ENCODE results near the gene OR51L1.
"Not testable (repeated sequence)": the region's sequence is repeated elsewhere in the genome, so short reads cannot be mapped to it uniquely, and the experiment has no call there.

OR51L1 gene

GRCh38 chr11:4994551-4994950, at the start of gene OR51L1:
Gene OR51L1, plus strand, starts transcription at chr11:4994851. Its CDS starts 4,132 bp downstream, at chr11:4998983.
- no peak for DNase-seq (ENCODE audit: low spot score)

GRCh38 chr11:4947505-4947904, 47.1 kb upstream of the OR51L1 start, which contains the start of gene OR51A4:
Gene OR51A4, minus strand, starts transcription at chr11:4947605. Its CDS starts 505 bp downstream, at chr11:4947100.
- no peak for DNase-seq (ENCODE audit: low spot score)

GRCh38 chr11:4955613-4956012, 39.0 kb upstream of the OR51L1 start, which contains the start of gene OR51A2:
Gene OR51A2, minus strand, starts transcription at chr11:4955713. Its CDS starts 0 bp downstream, at chr11:4955713.
- DNase-seq (ENCODE audit: low spot score), result not testable (repeated sequence)

GRCh38 chr11:4957396-4957795, 37.3 kb upstream of the OR51L1 start:
- no peak for DNase-seq (ENCODE audit: low spot score)

- DNase-seq (ENCODE audit: low spot score), result no peak
Measured at GRCh38 chr11:4960877-4961276, 33.8 kb upstream of the OR51L1 start.

- DNase-seq (ENCODE audit: low spot score), result no peak
Measured at GRCh38 chr11:4962816-4963215, 31.8 kb upstream of the OR51L1 start.

- no peak for DNase-seq (ENCODE audit: low spot score)
Measured at GRCh38 chr11:4975436-4975835, 19.2 kb upstream of the OR51L1 start.

GRCh38 chr11:4979036-4979435, 15.6 kb upstream of the OR51L1 start:
- no peak for DNase-seq (ENCODE audit: low spot score)

- DNase-seq (ENCODE audit: low spot score), result no peak
Measured at GRCh38 chr11:4982678-4983077, 12.0 kb upstream of the OR51L1 start.

- no peak for DNase-seq (ENCODE audit: low spot score)
Measured at GRCh38 chr11:4983841-4984240, 10.8 kb upstream of the OR51L1 start.

GRCh38 chr11:4991060-4991459, 3.6 kb upstream of the OR51L1 start:
- no peak for DNase-seq (ENCODE audit: low spot score)

- DNase-seq (ENCODE audit: low spot score), result no peak
Measured at GRCh38 chr11:5004424-5005274, 10.0 kb downstream of the OR51L1 start.

- DNase-seq (ENCODE audit: low spot score), result no peak
Measured at GRCh38 chr11:5007561-5007960, 12.9 kb downstream of the OR51L1 start.

- DNase-seq (ENCODE audit: low spot score), result no peak
Measured at GRCh38 chr11:5011254-5011653, 16.6 kb downstream of the OR51L1 start.

- DNase-seq (ENCODE audit: low spot score), result no peak
Measured at GRCh38 chr11:5013012-5013411, 18.4 kb downstream of the OR51L1 start.

- no peak for DNase-seq (ENCODE audit: low spot score)
Measured at GRCh38 chr11:5021996-5022395, 27.3 kb downstream of the OR51L1 start.

GRCh38 chr11:5036669-5037068, 42.0 kb downstream of the OR51L1 start:
- DNase-seq (ENCODE audit: low spot score), result no peak

- no peak for DNase-seq (ENCODE audit: low spot score)
Measured at GRCh38 chr11:5037926-5038325, 43.3 kb downstream of the OR51L1 start.

- DNase-seq (ENCODE audit: low spot score), result no peak
Measured at GRCh38 chr11:5038341-5038740, 43.7 kb downstream of the OR51L1 start.

- no peak for DNase-seq (ENCODE audit: low spot score)
Measured at GRCh38 chr11:5040876-5041275, 46.2 kb downstream of the OR51L1 start.

- DNase-seq (ENCODE audit: low spot score), result no peak
Measured at GRCh38 chr11:5042091-5042490, 47.4 kb downstream of the OR51L1 start.

- DNase-seq (ENCODE audit: low spot score), result no peak
Measured at GRCh38 chr11:5043380-5043779, 48.7 kb downstream of the OR51L1 start.

- no peak for DNase-seq (ENCODE audit: low spot score)
Measured at GRCh38 chr11:5046226-5046625, 51.6 kb downstream of the OR51L1 start, which contains the start of gene OR52J3. Gene OR52J3, plus strand, starts transcription at chr11:5046526. Its CDS starts 0 bp downstream, at chr11:5046526.
